ENCODE results near the gene ISCA2.

Gene ISCA2

DNA sequence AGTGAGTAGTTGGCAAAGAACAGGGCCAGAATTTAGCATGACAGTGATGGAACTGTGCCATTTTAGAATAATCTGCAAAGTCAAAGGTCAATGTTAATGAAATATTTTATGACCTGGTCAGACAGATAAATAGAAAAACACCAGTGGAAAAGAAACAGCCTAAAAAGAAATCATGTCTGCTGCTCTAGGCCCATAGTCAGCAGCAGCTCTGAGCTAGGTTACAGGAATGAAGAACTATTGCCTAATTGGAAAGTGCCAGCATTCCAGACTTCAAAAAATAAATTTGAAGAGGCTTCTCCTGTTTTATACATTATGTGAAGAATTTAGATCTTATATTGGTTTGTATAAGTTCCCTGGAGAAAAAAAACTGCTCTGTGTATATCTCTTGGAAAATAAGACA, 10.2 kb upstream of the ISCA2 start:
- no peak for DNase-seq (ENCODE audit: low spot score)

DNA sequence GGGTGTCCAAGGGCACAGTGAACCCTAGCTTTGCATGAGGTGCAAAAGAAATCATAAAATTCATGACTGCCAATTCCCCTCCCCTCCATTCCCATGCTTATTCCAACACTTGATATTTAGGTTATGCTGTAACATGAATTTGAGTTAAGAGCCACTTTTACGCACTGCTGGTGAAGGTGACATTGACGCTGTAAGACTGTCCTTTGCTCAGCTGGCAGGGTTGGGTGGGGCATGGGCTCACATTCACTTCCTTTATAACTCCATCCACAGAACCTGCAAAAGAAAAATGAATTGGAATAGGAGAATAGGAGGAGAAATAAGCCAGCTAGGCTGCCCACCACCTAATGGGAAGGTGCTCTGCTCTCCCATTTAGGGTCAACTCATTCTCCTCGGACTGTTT, 7.4 kb upstream of the ISCA2 start:
- no peak for DNase-seq (ENCODE audit: low spot score)

DNA sequence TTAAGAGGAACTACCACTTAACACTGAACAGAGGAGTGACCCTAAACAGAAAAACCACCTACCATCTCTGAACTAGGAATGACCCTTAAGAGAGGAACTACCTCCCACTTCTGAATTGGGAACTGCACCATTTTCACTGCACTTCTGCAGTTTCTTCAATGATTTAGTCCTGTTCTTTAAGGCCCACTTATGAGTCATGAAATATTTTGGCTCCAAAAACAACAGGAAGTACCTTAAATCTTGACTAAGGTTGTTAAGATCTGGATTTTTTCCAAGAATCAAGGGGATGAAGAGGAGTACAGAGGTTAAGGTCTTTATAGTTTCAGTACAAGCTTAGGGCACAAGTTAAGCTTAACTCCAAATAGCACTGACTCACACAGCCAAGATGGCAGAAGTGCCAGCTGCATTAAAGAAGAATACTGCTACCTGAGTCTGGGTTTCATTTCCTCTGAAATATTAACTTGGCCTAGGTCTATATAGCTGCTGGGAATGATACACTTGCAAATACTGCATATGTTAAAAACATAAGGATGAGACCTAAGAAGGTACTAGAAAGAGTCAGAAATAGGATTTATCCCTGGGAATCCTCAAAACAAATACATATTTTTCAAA, 4.7 kb upstream of the ISCA2 start:
- DNase-seq (ENCODE audit: low spot score): no peak

DNA sequence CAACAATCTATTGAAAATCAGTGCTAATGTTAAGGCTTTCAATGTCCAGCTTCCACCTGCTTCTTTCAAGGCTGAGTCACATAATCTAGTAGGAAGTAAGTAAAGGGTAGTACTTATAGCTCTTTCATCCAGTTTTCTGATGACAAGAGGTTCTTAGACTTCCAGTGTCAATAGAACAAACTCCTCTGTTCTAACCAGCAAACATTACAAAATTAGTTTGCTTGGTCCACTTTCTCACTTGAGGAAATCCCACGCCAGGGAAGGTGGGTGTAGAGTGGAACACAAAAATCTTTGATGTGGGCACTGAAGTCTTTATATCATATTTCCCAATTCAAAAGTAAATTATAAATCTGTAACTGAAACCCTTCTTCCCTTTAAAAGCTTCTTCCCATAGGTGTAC, 3.1 kb upstream of the ISCA2 start:
- no peak for DNase-seq (ENCODE audit: low spot score)

DNA sequence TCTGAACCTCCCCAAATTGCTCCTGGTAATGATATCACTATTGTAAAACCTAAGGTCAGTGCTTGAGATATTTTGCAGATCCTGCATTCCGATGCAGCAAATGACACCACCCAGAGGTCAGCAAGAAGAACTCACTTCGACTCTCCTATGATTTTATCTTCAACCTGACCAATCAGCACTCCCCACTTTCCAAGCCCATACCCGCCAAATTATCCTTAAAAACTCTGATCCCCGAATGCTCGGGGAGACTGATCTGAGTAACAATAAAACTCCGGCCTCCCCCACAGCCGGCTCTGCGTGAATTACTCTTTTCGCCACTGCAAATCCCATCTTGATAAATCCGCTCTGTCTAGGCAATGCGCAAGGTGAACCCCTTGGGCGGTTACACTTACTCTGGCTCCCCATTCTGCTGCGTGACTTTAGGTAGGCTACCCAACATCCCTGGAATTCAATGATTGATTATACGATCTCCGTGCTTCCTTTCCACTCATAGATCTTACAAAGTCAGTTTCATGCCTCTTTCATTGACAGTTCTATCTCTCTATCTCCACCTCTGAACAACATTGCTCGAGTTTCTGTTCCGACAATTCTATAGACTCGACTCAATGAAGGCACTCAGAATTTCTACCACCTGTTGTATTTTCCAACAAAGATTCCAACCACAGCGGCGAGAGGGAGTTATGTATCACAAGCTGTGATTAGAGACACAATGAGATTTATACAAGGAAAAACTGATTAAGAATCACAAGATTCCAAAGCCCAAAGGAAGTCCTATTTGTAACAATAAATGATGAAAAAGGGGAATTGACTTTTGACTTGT, 1.4 kb upstream of the ISCA2 start:
- no peak for DNase-seq (ENCODE audit: low spot score)

DNA sequence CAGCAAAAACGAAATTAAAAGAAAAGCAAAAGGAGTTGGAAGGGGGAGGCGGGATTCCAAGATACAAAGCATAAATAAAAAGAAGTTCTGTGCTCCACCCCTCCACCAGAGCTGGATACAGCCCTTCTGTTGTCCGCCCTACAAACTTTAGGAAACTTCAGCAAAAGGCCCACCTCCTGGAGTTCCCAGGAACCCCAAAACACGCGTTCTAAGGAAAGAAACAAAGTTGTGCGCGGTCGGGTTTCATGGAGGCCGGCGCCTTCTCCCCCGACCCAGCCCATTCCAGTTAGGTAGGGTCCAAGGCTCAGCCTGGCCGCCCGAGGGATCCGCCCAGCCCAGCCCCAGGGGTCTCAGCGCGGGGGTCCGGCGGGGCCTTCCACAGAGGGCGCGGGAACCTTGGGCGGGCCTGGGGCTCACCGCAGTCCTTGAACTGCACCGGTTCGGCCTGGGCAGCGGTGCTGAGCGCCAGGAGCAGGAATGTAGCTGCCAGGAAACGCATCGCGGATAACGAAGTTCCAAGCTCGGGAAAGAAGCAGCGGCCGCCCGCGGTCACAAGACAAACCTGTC, 706 bp upstream of the ISCA2 start, which contains the start of gene NPC2:
NPC2 (minus strand) TSS at position 530 of the 567 bp plus-strand sequence; CDS start at position 499, 31 bp downstream.
- no peak for DNase-seq (ENCODE audit: low spot score)

DNA sequence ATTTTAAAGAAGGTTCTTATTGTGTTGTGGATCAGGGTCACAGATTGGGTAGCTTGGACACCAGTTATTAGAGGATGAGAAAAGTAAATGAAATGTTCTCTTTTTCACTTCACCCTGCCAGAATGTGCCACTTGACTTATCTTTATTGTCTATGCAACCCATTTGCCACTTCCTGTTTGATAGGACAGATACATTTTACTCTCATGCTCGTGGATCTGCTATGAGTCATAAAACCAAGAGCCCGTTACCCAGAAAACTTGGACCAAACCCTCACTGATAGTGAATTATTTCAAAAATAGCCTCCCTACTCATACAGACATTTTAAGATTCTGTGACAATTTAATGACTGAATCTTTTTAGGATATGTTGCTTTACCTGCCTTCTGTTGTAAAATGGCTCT, 1.8 kb downstream of the ISCA2 start:
- DNase-seq (ENCODE audit: low spot score): peak; percentile 42

DNA sequence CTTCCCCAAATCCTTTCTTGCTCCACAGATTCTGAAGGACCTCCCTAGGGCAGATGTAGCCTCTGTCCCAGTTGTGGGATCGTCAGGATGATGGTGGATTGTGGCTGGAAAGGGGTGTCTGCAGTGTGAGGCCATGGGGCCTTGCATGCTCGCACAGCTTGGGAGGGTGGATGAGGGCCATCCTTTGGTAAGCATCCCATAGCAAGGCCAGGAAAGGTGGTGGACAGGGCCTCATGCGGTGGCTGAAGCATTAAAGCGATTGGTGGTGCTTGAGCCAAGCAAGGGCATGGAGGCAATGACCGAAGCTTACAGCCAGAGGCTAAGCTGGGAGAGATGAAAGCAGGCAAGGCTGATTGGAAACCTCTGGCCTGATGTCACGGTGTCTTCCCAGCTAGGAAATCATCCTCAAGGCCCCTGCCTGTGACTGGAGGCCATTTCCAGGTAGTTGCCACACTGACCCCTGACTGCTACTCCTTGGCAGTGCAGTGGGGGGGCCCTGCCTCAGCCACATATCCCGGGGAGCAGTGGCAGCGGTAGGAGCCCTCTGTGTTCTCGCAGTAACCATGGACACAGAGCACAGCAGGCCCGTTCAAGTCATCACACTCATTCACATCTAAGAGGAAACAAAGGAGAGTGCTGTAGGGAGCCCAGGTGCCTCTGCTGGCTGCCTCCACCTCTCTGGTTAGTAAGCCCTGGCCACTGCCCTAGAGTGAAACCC, 7.0 kb downstream of the ISCA2 start:
- DNase-seq (ENCODE audit: low spot score): no peak

DNA sequence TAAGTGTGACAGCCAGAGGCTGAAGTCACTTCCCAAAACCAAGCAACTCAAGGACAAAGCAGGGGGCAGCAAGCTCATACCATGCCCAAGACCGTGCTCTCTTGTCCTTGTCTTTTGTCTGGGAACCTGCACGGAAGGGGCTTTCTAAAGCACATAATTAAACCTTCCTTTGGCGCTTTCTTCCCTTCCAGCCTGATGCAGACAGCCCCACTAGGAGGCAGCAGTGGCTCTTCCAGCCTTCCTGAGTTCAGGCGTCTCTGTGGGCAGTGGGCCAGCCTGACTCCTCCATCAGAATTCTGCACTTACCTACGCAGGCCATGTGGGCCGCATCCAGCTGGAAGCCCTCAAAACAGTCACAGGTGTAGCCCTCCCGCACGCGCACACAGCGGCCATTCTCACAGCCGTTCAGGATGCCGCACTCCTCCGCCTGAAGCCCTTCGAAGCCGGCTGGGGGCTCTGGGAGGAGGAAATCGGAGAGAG, 7.6 kb downstream of the ISCA2 start:
- no peak for DNase-seq (ENCODE audit: low spot score)

DNA sequence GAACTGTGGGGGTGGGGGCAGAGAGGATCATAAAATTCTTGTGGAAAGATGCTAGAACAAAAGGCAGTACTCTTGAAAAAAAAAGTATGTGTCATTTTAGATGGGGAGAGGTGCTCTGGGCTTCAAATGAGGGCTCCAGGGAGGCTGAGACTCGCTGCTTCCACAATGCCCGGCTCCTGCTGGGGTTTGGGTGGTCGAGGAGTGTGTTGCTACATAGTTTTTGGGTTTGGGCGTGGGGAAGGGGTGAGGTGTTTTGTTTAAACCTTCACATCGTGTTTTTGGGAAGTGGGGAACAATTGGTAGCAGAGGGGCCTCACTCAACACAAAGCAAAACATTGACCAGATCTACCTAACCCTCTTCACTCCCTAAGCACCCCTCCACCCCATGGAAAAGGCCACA, 8.1 kb downstream of the ISCA2 start:
- no peak for DNase-seq (ENCODE audit: low spot score)

DNA sequence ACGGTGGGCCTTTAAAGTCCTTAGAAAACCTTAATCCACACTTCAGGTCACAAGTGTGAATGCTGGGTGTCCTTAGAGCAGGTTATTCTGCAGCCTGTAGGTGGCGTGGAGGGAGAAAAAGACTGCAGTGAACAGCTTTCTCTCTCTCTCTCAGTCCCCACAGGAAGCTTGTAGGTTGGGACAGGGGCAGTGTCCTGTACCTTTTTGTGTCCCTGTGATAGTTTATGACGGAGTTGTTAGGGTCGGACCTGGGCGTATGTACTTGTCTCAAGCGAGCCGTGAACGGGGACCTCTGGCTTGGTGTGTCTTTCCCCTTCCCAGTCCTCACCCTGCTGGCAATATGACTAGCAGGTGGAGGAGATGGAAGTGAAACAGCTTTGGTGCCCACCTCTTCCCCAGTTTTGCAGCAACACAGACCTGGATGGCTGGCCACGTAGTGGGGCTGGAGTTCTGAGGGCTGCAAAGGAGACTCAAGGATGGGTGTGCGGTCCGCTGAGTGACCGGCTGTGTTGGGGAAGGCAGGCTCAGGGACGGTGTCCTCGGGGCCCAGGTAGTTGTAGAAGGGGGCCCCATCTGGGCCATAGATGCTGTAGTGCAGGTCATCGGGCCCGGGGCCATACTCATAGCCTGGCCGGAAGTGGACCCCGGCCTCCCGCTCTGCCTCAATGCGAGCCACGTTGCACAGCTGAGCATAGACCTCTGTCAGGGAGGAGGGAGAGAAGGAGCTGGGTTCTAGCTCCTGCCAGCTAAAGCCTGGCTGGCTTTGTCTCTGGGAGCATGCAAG, 8.9 kb downstream of the ISCA2 start:
- no peak for DNase-seq (ENCODE audit: low spot score)

DNA sequence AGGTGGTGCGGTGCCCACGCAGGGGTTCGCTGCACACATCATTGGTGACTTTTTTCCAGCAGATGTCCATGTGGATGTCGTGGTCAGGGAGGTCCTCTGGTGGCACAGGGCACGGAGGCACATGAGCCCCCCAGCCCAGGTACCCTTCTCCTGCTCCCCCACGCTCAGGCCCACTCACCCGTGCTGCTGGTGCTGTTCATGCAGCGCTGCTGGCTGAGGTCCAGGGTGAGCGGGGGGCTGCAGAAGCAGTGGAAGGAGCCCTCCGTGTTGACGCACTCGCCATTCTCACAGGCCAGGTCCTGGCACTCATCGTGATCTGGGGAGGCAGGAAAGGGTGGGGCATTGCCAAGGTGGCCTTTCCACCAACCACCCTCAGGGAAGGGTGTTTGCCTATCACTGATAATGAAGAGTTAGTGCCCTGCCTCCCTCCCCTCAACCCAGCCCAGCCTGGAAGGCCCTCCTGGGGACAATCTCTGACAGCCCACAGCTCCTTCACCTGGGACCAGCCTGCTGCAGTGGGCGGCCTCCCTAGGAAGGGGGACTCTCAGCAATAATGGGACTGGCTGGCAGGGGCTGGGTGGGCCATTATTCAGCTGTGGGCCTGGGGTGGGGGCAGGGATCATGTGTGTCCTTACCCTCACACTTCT, 9.8 kb downstream of the ISCA2 start:
- no peak for DNase-seq (ENCODE audit: low spot score)

DNA sequence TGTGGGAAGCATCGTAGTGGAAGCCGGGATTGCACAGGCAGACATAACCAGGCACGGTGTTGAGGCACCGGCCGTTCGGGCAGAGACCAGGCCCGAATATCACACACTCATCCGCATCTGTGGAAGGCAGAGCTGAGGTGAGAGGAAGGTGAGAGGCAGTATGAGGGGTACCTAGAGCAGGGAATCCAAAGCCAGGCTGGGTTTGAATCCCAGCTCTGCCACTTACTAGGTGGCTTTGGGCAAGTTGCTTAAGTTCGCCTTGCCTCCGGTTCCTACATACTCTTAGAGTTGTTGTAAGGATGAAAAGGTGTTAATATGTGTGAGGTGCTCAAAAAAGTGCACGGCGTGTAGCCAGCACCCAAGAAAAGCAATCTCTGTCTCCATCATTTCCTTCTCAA, 10.4 kb downstream of the ISCA2 start:
- no peak for DNase-seq (ENCODE audit: low spot score)

DNA sequence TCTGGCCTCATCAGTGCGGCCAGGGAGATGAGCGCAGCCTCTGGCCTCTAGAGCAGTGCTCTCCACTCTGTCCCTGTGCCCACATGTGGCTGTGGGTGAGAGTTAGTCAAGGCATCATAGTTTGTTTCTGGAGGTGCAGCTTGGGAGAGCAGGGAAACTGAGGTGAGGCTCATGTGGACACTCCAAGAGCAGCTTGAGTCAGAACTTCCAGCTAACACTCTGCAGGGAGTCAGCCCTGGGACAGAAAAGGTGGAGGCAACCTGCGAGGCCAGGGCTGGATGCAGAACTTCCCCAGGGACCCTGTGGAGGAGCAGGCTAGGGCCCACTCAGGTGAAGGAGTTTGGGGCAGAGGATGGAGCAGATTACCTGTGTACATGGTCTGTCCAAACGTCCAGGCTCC, 10.8 kb downstream of the ISCA2 start:
- DNase-seq (ENCODE audit: low spot score): no peak

DNA sequence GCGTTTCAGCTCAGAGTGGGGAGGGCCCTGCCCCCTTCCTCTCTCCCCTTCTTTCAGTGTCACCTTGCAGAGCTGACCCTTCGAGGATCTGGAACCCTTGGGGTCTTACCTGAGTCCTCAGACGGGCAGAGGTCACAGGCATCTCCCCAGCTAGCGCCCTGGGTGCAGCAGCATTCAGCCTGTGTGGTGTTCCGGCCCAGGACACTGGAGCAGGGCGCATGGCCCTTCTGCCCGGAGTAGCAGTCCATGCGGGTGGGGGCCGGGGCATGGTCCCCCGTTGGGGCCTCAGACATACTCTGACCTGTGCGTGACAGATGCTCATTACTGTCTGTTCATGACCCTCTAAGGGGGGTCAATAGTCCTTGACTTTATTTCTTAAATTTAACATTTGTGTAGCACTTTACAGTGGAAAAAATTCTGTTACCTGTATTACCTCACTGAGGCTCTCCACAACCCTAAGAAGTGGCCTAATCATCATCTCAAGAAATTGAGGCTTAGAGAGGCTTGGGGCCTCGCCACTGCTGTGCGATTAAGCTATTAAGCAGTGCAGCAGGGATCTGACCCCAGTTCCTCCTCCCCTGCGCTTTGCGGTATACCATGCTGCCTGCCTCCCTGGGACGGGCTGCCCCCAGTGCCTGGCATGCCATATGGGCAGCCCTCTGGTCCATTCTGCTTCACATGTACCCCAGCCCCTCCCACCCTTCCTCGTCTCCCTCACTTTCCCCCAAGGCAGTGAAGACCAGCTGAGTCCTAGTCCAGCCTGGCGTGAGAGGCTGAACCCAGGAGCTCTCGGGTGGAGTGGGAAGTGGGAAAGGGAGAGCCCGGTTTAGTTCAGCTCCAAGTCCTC, 11.5 kb downstream of the ISCA2 start:
- no peak for DNase-seq (ENCODE audit: low spot score)

DNA sequence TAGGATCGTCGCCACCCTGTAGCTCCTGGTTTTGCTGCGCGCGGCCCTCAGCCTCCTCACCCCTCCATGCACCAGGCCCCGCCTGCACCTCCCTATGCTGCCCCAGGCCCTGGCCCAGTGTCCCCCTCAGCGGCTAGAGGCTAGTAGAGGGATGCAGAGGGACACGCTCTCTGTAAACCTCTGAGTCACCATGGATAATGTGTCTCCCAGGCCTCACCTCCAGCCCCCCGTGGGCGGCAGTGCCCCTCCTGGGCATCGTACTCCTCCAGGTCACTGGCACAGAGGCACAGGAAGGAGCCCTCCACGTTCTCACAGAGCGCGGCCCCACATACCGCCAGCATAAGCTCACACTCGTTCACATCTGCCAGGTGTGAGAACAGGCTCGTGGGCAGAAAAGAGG, 12.3 kb downstream of the ISCA2 start:
- no peak for DNase-seq (ENCODE audit: low spot score)

DNA sequence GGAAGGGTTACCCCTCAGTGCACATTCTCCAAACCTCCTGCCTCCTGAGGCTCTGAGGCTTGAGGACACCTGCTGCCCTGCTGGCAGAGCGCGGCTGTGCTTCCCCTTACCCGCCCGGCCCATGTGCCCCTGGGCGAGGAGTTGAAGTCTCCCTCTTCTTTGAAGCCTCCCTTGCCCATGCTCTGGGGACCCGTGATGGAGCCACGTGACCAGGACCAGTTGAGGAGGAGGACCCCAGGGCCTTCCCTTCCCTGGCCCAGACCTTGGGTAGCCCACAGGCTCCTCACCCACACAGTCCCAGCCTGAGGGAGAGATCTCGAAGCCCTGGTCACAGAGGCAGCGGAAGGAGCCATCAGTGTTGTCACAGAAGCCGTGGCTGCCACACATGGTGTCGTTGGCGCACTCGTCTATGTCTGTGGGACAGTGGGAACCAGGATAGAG, 12.9 kb downstream of the ISCA2 start:
- DNase-seq (ENCODE audit: low spot score): no peak

DNA sequence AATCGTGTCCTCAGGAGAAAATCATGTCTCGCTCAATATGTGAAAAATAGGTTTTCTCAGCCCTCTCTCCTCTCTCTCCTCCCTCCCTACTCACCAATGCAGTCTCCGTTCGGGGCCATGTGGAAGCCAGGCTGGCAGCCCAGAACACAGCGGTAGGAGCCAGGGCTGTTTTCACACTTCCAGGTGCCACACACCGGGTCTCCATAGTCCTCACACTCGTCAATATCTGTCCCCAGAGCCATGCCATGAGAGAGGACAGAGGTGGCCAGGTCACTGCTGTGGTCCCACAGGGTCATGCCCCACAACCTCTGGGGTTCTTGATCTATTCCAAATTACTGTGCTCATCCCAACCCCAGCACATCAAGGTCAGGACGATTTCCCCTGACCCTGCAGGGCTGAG, 13.5 kb downstream of the ISCA2 start:
- DNase-seq (ENCODE audit: low spot score): no peak

DNA sequence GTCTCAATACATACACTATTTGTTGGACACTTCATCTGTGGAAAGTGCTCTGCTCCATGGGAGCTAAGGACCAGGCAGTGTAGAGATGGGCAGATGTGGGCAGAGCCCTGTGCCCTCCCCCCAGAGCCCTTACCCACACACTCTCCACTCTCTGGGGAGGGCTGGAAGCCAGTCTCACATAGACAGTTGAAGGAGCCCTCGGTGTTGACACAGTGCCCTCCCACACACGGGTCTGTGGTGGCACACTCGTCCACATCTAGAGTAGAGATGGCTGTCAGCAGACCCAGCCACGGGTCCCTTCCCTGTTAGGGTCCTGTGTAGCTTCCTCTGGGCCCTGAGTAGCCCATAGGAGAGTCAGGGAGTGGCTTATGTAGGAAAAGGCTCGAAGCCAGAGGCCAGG, 14.3 kb downstream of the ISCA2 start:
- DNase-seq (ENCODE audit: low spot score): no peak

DNA sequence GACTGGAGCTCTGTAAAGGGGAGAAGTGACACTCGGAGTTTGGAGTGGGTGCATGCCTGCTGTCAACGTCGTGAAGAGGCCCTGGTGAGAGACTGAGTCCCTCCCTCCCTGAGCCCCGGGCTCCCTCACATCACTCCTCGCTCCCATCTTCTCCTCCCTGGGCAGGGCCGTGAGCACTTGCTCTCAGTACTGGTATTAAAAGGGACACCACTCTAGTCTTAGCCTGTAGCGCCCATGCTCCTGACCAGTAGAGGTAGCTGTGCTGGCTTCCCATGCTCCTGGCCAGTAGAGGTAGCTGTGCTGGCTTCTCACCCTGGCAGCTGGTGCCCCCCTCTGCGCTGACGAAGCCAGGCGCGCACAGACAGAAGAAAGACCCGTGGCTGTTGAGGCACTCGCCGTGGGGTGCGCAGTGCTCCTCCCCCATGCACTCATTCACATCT, 14.7 kb downstream of the ISCA2 start:
- DNase-seq (ENCODE audit: low spot score): no peak
